OCI-LY1 (cell line): Measurements from ENCODE around the gene KPTN.

Experiments used
- H2AFZ ChIP-seq: fragments of 200-600 bp; sonication (generic), shearing (Covaris generic); 2 replicates; pipeline ENCODE4 v1.6.0; 2014; ENCODE audit warnings: antibody characterized with exemption, mild to moderate bottlenecking, low read length
- H3F3A ChIP-seq: fragments of 200-600 bp; sonication (generic), shearing (Covaris generic); 2 replicates; pipeline ENCODE4 v1.6.0; 2014; ENCODE audit warnings: mild to moderate bottlenecking, antibody characterized with exemption, low read length, moderate library complexity; ENCODE audit not compliant: insufficient read depth
- H3K27ac ChIP-seq: fragments of 200-600 bp; sonication (generic); 2 replicates; pipeline ENCODE4 v1.5.1; 2014; ENCODE audit warnings: low read length, mixed run types, mild to moderate bottlenecking, low read depth; ENCODE audit not compliant: poor library complexity, severe bottlenecking
- H3K27me3 ChIP-seq: fragments of 200-600 bp; sonication (generic); 2 replicates; pipeline ENCODE4 v1.6.0; 2014; ENCODE audit warnings: antibody characterized with exemption, mild to moderate bottlenecking, low read length, moderate library complexity; ENCODE audit not compliant: insufficient read depth
- H3K36me3 ChIP-seq: fragments of 200-600 bp; sonication (generic); 2 replicates; pipeline ENCODE4 v1.6.1; 2014; ENCODE audit warnings: mild to moderate bottlenecking, antibody characterized with exemption, low read length, moderate library complexity, mixed read lengths; ENCODE audit not compliant: insufficient read depth
- H3K4me1 ChIP-seq: fragments of 200-600 bp; sonication (generic); 2 replicates; pipeline ENCODE4 v1.5.1; 2014; ENCODE audit warnings: mild to moderate bottlenecking, low read length, moderate library complexity; ENCODE audit not compliant: insufficient read depth, severe bottlenecking
- H3K4me2 ChIP-seq: fragments of 200-600 bp; sonication (generic), shearing (Covaris generic); 2 replicates; pipeline ENCODE4 v1.6.1; 2014; ENCODE audit warnings: low read length
- H3K4me3 ChIP-seq: fragments of 200-600 bp; sonication (generic); 2 replicates; pipeline ENCODE4 v1.5.1; 2014; ENCODE audit warnings: low read length, low read depth, mild to moderate bottlenecking, mixed read lengths; ENCODE audit not compliant: poor library complexity, severe bottlenecking
- H3K79me2 ChIP-seq: fragments of 200-600 bp; shearing (Covaris generic); 2 replicates; pipeline ENCODE4 v1.6.1; 2016; ENCODE audit warnings: mixed run types, low read length, mixed read lengths; ENCODE audit not compliant: insufficient read depth
- H3K9ac ChIP-seq: fragments of 200-600 bp; sonication (generic), shearing (Covaris generic); 2 replicates; pipeline ENCODE4 v1.6.1; 2014; ENCODE audit warnings: mild to moderate bottlenecking, low read length, mixed read lengths
- H3K9me2 ChIP-seq: fragments of 200-600 bp; sonication (generic), shearing (Covaris generic); 2 replicates; pipeline ENCODE4 v1.6.1; 2014; ENCODE audit warnings: low read depth, mild to moderate bottlenecking, low read length, mixed read lengths
- H3K9me3 ChIP-seq: fragments of 200-600 bp; shearing (Covaris generic); 2 replicates; pipeline ENCODE4 v1.6.1; 2014; ENCODE audit warnings: low read length, mixed read lengths
- H4K20me1 ChIP-seq: fragments of 200-600 bp; sonication (generic), shearing (Covaris generic); 2 replicates; pipeline ENCODE4 v1.6.0; 2016; ENCODE audit warnings: mild to moderate bottlenecking, low read length; ENCODE audit not compliant: insufficient read depth
- CTCF ChIP-seq: fragments of 200-600 bp; sonication (generic), shearing (Covaris generic); IDR thresholded peaks from 2 replicates; pipeline ENCODE4 v1.5.1; 2017; ENCODE audit warnings: mild to moderate bottlenecking, antibody characterized with exemption, low read length, moderate library complexity, mixed read lengths
- EZH2 ChIP-seq: fragments of 200-600 bp; sonication (generic), shearing (Covaris generic); IDR thresholded peaks from 2 replicates; pipeline ENCODE4 v1.8.0; 2017; ENCODE audit warnings: borderline replicate concordance, mixed run types, mild to moderate bottlenecking, antibody characterized with exemption, low read length, moderate library complexity, mixed read lengths

Gene KPTN

GRCh38 chr19:47446534-47447469 is 37.2 kb downstream of the KPTN start:
- Histone ChIP-seq H3K27me3 (no peaks in the 10 kb centered on the region; the same call in 1 of the 2 replicates), H3K4me2 (no peak overlapping the region), H3K36me3 (no peaks in the 10 kb centered on the region), H3K9ac (no peak overlapping the region), H2AFZ (no peak overlapping the region), H3K4me3 (no peak overlapping the region), H3K9me2 (no peaks in the 10 kb centered on the region), H3K79me2 (no peaks in the 10 kb centered on the region), H3K27ac (no peak overlapping the region), H4K20me1 (no peaks in the 10 kb centered on the region), H3K9me3 (no peaks in the 10 kb centered on the region), H3K4me1 (peaks cover 4% of the 10 kb centered on the region), H3F3A (no peaks in the 10 kb centered on the region)
- TF ChIP-seq CTCF: no peak
- TF ChIP-seq EZH2: no peak

GRCh38 chr19:47445937-47446402 is 38.0 kb downstream of the KPTN start:
- Histone ChIP-seq H3K79me2 (no peaks in the 10 kb centered on the region), H3K27me3 (no peaks in the 10 kb centered on the region; the same call in 1 of the 2 replicates), H4K20me1 (no peaks in the 10 kb centered on the region), H2AFZ (no peak overlapping the region), H3K27ac (no peak overlapping the region), H3K4me3 (no peak overlapping the region), H3K9me2 (no peaks in the 10 kb centered on the region), H3K4me2 (no peak overlapping the region), H3K4me1 (peaks cover 4% of the 10 kb centered on the region), H3K9me3 (no peaks in the 10 kb centered on the region), H3F3A (no peaks in the 10 kb centered on the region), H3K36me3 (no peaks in the 10 kb centered on the region), H3K9ac (no peak overlapping the region)
- TF ChIP-seq CTCF (no peak), EZH2 (no peak)

GRCh38 chr19:47445527-47445926 is 38.5 kb downstream of the KPTN start:
- Histone ChIP-seq H3K4me1 (peaks cover 4% of the 10 kb centered on the region), H3K4me3 (no peak overlapping the region), H3K4me2 (no peak overlapping the region), H3K36me3 (no peaks in the 10 kb centered on the region), H3K9me3 (no peaks in the 10 kb centered on the region), H3K27ac (no peak overlapping the region), H3K9ac (no peak overlapping the region), H2AFZ (no peak overlapping the region), H3K79me2 (no peaks in the 10 kb centered on the region), H3K9me2 (no peaks in the 10 kb centered on the region), H4K20me1 (no peaks in the 10 kb centered on the region), H3K27me3 (no peaks in the 10 kb centered on the region; the same call in 1 of the 2 replicates), H3F3A (no peaks in the 10 kb centered on the region)
- TF ChIP-seq CTCF: no peak
- no peak for TF ChIP-seq EZH2
